Thyroid gland (tissue), 4 donors: Measurements from ENCODE around the gene LYRM4. TPM values are rescaled to one million over a fixed set of nuclear protein-coding genes. Genes with fewer than 3 reads are reported as not detected.

ENCODE experiments used
- DNase-seq, 2 donors: peaks; one replicate each; pipeline ENCODE4 v3.0.0-alpha.2; 2019
- H3K27ac ChIP-seq, 3 donors: fragments of 200-600 bp; sonication (generic); 1 replicate in 2 of 3; 2 replicates in 1 of 3; pipeline ENCODE4 v1.5.1; 2016 to 2019; ENCODE audit warnings: mild to moderate bottlenecking in 1 of 3, moderate library complexity in 1 of 3
- H3K27me3 ChIP-seq: fragments of 200-600 bp; sonication (generic); one replicate; pipeline ENCODE4 v1.5.1; 2019
- H3K36me3 ChIP-seq, 2 donors: fragments of 200-600 bp; sonication (generic); one replicate each; pipeline ENCODE4 v1.5.1; 2016 to 2019
- H3K4me1 ChIP-seq, 2 donors: fragments of 200-600 bp; sonication (generic); one replicate each; pipeline ENCODE4 v1.5.1; 2017 to 2019
- H3K4me3 ChIP-seq, 3 donors: fragments of 200-600 bp; sonication (generic); replicated peaks in 1 of 3; 1 replicate in 2 of 3; 2 replicates in 1 of 3; pipeline ENCODE4 v1.5.1; 2016; ENCODE audit warnings: mild to moderate bottlenecking in 1 of 3
- H3K9me3 ChIP-seq: fragments of 200-600 bp; sonication (generic); one replicate; pipeline ENCODE4 v1.5.1; 2017
- POLR2A ChIP-seq, 2 donors: fragments of 450-650 bp; IDR thresholded peaks; one replicate each; pipeline ENCODE4 v1.6.1; 2017; ENCODE audit warnings: antibody characterized with exemption in 2 of 2, mild to moderate bottlenecking in 2 of 2, moderate library complexity in 1 of 2
- WGBS, 2 donors: methylation state at CpG; one replicate each; pipeline ENCODE4 v1.1.5; 2017; 5-methylcytosine and 5-hydroxymethylcytosine counted together
- intact Hi-C: fragments of 100-400 bp; cut with DNase I; formaldehyde crosslinking; loops from one replicate; pipeline ENCODE4 v1.15.1; 2023
- total RNA-seq, 4 donors: library from RNA; depleted of rRNA; stranded (reverse); fragments of >200 nt; gene quantifications; one replicate each; pipeline ENCODE4 v1.2.3, GENCODE V29; 2016
- TF ChIP-seq, protein P1 (sequence below), 6 experiments: fragments of 200-600 bp in 3 of 6; fragments of 450-650 bp in 3 of 6; sonication (generic) in 3 of 6; IDR thresholded peaks; one replicate each; pipeline ENCODE4 v1.5.1; 2016 to 2019; ENCODE audit warnings: antibody characterized with exemption in 6 of 6, mild to moderate bottlenecking in 2 of 6, inconsistent platforms in 1 of 6, moderate library complexity in 1 of 6

Gene LYRM4
- total RNA-seq, 4 donors from 2014 or later = 26.7 to 32.2 (median 29.5) TPM

DNA sequence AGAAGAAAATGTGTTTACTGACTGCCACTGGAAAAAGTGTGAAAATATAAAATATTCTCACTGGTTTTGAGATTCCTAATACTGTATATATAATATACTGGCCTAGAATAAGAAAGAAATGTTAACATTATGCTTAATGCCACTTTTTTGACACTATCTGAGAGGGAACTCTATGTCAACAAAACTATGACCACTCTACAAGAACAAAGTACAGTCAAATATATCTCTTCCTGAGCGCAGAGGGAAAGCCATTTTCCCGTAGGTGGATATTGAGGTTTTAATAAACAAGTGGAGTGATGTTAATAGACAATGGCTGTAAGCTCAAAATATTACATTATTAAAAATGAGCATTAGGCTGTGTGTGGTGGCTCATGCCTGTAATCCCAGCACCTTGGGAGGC is 24.9 kb downstream of the LYRM4 start:
- H3K36me3 ChIP-seq = peaks cover 0 to 3% of the 10 kb centered on the region in 2 donors
- intact Hi-C loops = no loop called here
- 99% methylated on average over 2 of the region's 2 CpGs for WGBS, 2 donors
- no peak overlapping the region for H3K4me3 ChIP-seq
- no peak for TF ChIP-seq POLR2A (IDR thresholded peaks at IDR 0.05)
- TF ChIP-seq, protein P1, sequence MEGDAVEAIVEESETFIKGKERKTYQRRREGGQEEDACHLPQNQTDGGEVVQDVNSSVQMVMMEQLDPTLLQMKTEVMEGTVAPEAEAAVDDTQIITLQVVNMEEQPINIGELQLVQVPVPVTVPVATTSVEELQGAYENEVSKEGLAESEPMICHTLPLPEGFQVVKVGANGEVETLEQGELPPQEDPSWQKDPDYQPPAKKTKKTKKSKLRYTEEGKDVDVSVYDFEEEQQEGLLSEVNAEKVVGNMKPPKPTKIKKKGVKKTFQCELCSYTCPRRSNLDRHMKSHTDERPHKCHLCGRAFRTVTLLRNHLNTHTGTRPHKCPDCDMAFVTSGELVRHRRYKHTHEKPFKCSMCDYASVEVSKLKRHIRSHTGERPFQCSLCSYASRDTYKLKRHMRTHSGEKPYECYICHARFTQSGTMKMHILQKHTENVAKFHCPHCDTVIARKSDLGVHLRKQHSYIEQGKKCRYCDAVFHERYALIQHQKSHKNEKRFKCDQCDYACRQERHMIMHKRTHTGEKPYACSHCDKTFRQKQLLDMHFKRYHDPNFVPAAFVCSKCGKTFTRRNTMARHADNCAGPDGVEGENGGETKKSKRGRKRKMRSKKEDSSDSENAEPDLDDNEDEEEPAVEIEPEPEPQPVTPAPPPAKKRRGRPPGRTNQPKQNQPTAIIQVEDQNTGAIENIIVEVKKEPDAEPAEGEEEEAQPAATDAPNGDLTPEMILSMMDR (IDR thresholded peaks at IDR 0.05) = no peak
- H3K27ac ChIP-seq = no peak overlapping the region
- H3K4me1 ChIP-seq = peaks cover 3 to 7% of the 10 kb centered on the region in 2 donors
- H3K9me3 ChIP-seq = no peaks in the 10 kb centered on the region
- no peaks in the 10 kb centered on the region for H3K27me3 ChIP-seq
- no peak for DNase-seq

DNA sequence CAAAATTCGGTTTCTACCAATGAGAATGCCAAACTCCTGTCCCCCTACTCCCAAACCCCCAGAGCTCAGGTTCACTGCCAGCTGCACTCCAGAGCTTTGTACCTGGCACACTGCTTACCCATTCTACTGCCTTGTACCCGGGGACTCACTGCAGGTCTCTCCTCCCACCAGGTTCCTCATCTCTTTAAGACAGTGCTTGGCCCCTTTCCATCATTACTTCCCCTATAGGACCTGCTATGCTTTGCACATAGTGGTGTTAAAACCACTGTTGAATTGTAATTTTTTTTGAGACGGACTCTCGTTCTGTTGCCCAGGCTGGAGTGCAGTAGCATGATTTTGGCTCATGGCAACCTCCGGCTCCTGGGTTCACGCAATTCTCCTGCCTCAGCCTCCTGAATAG is 25.9 kb downstream of the LYRM4 start:
- intact Hi-C loops = no loop called here
- H3K9me3 ChIP-seq = no peaks in the 10 kb centered on the region
- H3K4me1 ChIP-seq = peaks cover 3 to 7% of the 10 kb centered on the region in 2 donors
- WGBS, 2 donors = 96% methylated on average over 6 of the region's 6 CpGs
- DNase-seq = no peak
- TF ChIP-seq POLR2A (IDR thresholded peaks at IDR 0.05) = no peak
- TF ChIP-seq, protein P1 (IDR thresholded peaks at IDR 0.05) = no peak
- H3K27ac ChIP-seq = no peak overlapping the region
- peaks cover 0 to 3% of the 10 kb centered on the region in 2 donors for H3K36me3 ChIP-seq
- no peak overlapping the region for H3K4me3 ChIP-seq
- no peaks in the 10 kb centered on the region for H3K27me3 ChIP-seq

- no peak for DNase-seq
- WGBS, 2 donors = 89 to 93% methylated on average over 2 of the region's 2 CpGs
Measured at GRCh38 chr6:5231289-5231688, 29.5 kb downstream of the LYRM4 start.

DNA sequence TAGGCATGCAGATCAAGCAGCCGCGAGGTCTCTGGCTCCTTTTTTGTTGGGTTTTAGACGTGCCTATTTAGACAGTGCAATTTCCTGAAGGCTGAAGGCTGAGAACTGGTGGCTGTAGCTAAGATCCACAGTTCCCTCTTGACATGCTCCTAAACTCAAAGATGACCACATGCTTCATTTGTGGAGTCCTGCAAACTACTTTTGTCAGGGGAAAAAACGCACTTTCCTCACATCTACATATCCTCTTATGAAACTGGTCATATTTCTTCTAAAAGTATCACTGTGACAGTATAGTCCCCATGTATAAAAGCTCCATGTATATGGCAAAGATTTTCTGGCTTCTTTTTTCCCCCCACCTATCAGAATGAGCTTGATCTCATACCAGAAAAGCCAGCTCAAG is 30.7 kb downstream of the LYRM4 start:
- TF ChIP-seq, protein P1 (IDR thresholded peaks at IDR 0.05) = no peak
- TF ChIP-seq POLR2A (IDR thresholded peaks at IDR 0.05) = no peak
- no peaks in the 10 kb centered on the region for H3K36me3 ChIP-seq
- no peak overlapping the region for H3K27ac ChIP-seq
- H3K4me3 ChIP-seq = no peak overlapping the region
- intact Hi-C loops = no loop called here
- H3K9me3 ChIP-seq = no peaks in the 10 kb centered on the region
- H3K4me1 ChIP-seq = peaks cover 3 to 7% of the 10 kb centered on the region in 2 donors
- DNase-seq = no peak
- WGBS, 2 donors = 70 to 73% methylated on average over 4 of the region's 4 CpGs
- H3K27me3 ChIP-seq = no peaks in the 10 kb centered on the region

More at GRCh38 chr6:5231289-5231688, 29.5 kb downstream of the LYRM4 start:
- TF ChIP-seq, protein P1 (IDR thresholded peaks at IDR 0.05) = no peak
- TF ChIP-seq POLR2A (IDR thresholded peaks at IDR 0.05) = no peak
- H3K9me3 ChIP-seq = no peaks in the 10 kb centered on the region
- peaks cover 0 to 3% of the 10 kb centered on the region in 2 donors for H3K36me3 ChIP-seq
- H3K27me3 ChIP-seq = no peaks in the 10 kb centered on the region
- H3K4me1 ChIP-seq = peaks cover 3 to 7% of the 10 kb centered on the region in 2 donors
- H3K4me3 ChIP-seq = no peak overlapping the region
- no peak overlapping the region for H3K27ac ChIP-seq
- intact Hi-C loops = no loop called here

DNA sequence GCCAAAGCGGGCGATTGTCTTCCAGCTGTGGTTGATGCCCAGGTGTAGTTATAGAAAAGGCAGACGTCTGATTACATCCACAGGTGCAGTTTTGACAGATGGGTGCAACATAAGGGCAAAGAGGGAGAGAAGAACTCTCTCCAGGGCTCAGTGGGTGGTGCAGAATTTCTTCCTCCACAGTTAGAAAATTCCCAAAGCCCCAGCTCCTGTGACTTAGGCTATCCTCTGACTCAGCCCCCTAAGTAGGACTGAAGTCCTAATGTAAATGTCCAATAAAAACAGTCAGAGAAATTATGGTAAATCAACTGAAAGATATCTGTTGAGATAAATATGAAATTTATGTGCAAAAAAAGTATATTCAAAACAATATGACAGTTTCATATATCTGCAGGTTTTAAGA is 31.4 kb downstream of the LYRM4 start:
- TF ChIP-seq, protein P1 (IDR thresholded peaks at IDR 0.05) = no peak
- no peak for TF ChIP-seq POLR2A (IDR thresholded peaks at IDR 0.05)
- DNase-seq = no peak
- H3K9me3 ChIP-seq = no peaks in the 10 kb centered on the region
- H3K27ac ChIP-seq = no peak overlapping the region
- 92 to 94% methylated on average over 3 of the region's 3 CpGs for WGBS, 2 donors
- intact Hi-C loops = no loop called here
- H3K27me3 ChIP-seq = no peaks in the 10 kb centered on the region
- H3K36me3 ChIP-seq = no peaks in the 10 kb centered on the region
- H3K4me1 ChIP-seq = peaks cover 3 to 7% of the 10 kb centered on the region in 2 donors
- H3K4me3 ChIP-seq = no peak overlapping the region
